DMS53 (cell line): ENCODE results near the gene SAMMSON.
A peak's percentile ranks its signal among the peaks of the same experiment; 100 is the strongest.

Experiments
- DNase-seq: peaks from one replicate; lab custom pipeline; 2025; lab: John Stamatoyannopoulos, UW

Gene SAMMSON

GRCh38 chr3:70011582-70011981, 12.0 kb downstream of the SAMMSON start:
- no peak for DNase-seq

GRCh38 chr3:70020906-70021660, 21.6 kb downstream of the SAMMSON start:
- no peak for DNase-seq

- no peak for DNase-seq
These were observed 28.8 kb downstream of the SAMMSON start for GRCh38 chr3:70028361-70028760.

GRCh38 chr3:70038693-70039092, 39.2 kb downstream of the SAMMSON start:
- no peak for DNase-seq

- DNase-seq, result no peak
These were observed 40.9 kb downstream of the SAMMSON start for GRCh38 chr3:70040386-70040785.

- DNase-seq, result no peak
These were observed 43.1 kb downstream of the SAMMSON start for GRCh38 chr3:70042641-70043040.

- no peak for DNase-seq
These were observed 50.2 kb downstream of the SAMMSON start for GRCh38 chr3:70049761-70050160.

GRCh38 chr3:70053293-70053692, 53.8 kb downstream of the SAMMSON start:
- no peak for DNase-seq

- no peak for DNase-seq
These were observed 56.5 kb downstream of the SAMMSON start for GRCh38 chr3:70056081-70056480.

GRCh38 chr3:70057426-70057825, 57.9 kb downstream of the SAMMSON start:
- DNase-seq, result no peak

- no peak for DNase-seq
These were observed 61.6 kb downstream of the SAMMSON start for GRCh38 chr3:70061096-70061495.

GRCh38 chr3:70064194-70064779, 64.8 kb downstream of the SAMMSON start:
- peak; percentile 29 for DNase-seq

- DNase-seq, result peak; percentile 2
These were observed 66.2 kb downstream of the SAMMSON start for GRCh38 chr3:70065696-70066253.

GRCh38 chr3:70067860-70068521, 68.5 kb downstream of the SAMMSON start:
- no peak for DNase-seq

- no peak for DNase-seq
These were observed 70.0 kb downstream of the SAMMSON start for GRCh38 chr3:70069557-70069956.

GRCh38 chr3:70071138-70071537, 71.6 kb downstream of the SAMMSON start:
- DNase-seq, result no peak

- no peak for DNase-seq
These were observed 72.6 kb downstream of the SAMMSON start for GRCh38 chr3:70072180-70072579.

GRCh38 chr3:70072754-70073153, 73.2 kb downstream of the SAMMSON start:
- no peak for DNase-seq

GRCh38 chr3:70075101-70075500, 75.6 kb downstream of the SAMMSON start:
- DNase-seq, result no peak

GRCh38 chr3:70076396-70076795, 76.9 kb downstream of the SAMMSON start:
- DNase-seq, result no peak

- no peak for DNase-seq
These were observed 79.2 kb downstream of the SAMMSON start for GRCh38 chr3:70078778-70079177.

- DNase-seq, result no peak
These were observed 86.1 kb downstream of the SAMMSON start for GRCh38 chr3:70085613-70086012.

GRCh38 chr3:70086336-70086735, 86.8 kb downstream of the SAMMSON start:
- DNase-seq, result no peak
